Hematopoietic multipotent progenitor cell (in vitro differentiated cells): ENCODE data around the gene ZNF10. TPM values are rescaled to one million over a fixed set of nuclear protein-coding genes. Genes with fewer than 3 reads are reported as not detected.

Experiments
- DNase-seq, 3 donors: peaks; one replicate each; pipeline ENCODE4 v3.0.0-alpha.2; 2011 to 2015; ENCODE audit warnings: low read depth in 2 of 3, low spot score in 2 of 3
- total RNA-seq: library from RNA; depleted of rRNA; stranded (reverse); fragments of >200 nt; gene quantifications from one replicate; pipeline ENCODE4 v1.2.3, GENCODE V29; 2012

The ZNF10 gene
- total RNA-seq, 1 donor = 21.5 TPM

DNA sequence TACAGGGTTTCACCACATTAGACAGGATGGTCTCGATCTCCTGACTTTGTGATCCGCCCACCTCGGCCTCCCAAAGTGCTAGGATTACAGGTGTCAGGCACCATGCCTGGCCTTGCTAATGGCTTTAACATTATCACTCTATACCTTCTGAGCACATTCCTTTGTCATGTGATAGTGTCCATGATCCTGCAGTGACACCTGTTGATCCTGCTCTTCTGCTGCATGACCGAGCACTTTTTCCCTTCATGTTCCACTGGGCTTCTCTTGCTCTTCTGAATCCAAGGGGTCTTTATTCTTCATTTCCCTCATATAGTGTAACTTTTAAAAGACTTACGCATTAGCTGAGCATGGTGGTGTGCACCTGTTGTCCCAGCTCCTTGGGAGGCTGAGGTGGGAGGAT lies 62.4 kb downstream of the ZNF10 start:
- no peak for DNase-seq

DNA sequence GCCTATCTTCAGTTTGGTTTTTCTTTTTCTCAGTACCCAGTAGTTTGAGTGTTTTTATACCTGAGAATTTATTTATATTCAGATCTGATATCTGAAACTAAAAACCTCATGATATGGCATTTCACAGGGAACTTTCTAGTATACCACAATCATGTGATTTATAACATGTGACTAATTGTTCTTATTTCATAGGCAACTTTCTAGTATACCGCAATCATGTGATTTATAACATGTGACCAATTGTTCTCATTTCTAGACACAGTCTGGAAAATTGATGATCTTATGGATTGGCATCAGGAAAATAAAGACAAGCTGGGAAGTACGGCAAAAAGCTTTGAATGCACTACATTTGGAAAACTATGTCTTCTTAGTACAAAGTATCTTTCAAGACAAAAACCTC lies 71.5 kb downstream of the ZNF10 start:
- DNase-seq = peak in 1 of 3 donors; percentile 21

DNA sequence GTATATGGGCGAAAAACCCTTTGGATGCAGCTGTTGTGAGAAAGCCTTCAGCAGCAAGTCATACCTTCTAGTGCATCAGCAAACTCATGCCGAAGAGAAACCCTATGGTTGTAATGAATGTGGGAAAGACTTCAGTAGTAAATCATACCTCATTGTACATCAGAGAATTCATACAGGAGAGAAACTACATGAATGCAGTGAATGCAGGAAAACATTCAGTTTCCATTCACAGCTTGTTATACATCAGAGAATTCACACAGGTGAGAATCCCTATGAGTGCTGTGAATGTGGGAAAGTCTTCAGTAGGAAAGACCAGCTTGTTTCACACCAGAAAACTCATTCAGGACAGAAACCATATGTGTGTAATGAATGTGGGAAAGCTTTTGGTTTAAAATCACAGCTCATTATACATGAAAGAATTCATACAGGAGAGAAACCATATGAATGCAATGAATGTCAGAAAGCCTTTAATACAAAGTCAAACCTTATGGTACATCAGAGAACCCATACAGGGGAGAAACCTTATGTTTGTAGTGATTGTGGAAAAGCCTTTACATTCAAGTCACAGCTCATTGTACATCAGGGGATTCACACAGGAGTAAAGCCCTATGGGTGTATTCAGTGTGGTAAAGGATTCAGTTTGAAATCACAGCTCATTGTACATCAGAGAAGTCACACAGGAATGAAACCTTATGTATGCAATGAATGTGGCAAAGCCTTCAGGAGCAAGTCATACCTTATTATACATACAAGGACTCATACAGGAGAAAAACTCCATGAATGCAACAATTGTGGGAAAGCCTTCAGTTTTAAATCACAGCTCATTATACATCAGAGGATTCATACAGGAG lies 72.3 kb downstream of the ZNF10 start:
- peak in 1 of 3 donors; percentile 42 for DNase-seq

DNA sequence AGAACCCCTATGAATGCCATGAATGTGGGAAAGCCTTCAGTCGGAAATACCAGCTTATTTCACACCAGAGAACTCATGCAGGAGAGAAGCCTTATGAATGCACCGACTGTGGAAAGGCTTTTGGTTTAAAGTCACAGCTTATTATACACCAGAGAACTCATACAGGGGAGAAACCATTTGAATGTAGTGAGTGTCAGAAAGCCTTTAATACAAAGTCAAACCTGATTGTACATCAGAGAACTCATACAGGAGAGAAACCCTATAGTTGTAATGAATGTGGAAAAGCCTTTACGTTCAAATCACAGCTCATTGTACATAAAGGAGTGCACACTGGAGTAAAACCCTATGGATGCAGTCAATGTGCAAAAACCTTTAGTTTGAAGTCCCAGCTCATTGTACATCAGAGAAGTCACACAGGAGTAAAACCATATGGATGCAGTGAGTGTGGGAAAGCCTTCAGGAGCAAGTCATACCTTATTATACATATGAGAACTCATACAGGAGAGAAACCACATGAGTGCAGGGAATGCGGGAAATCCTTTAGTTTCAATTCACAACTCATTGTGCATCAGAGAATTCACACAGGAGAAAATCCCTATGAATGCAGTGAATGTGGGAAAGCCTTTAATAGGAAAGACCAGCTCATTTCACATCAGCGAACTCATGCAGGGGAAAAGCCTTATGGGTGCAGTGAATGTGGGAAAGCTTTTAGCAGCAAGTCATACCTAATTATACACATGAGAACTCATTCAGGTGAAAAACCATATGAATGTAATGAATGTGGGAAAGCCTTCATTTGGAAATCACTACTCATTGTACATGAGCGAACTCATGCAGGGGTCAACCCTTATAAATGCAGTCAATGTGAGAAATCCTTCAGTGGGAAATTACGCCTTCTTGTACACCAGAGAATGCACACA lies 73.2 kb downstream of the ZNF10 start:
- DNase-seq = peak in 1 of 3 donors; percentile 8

DNA sequence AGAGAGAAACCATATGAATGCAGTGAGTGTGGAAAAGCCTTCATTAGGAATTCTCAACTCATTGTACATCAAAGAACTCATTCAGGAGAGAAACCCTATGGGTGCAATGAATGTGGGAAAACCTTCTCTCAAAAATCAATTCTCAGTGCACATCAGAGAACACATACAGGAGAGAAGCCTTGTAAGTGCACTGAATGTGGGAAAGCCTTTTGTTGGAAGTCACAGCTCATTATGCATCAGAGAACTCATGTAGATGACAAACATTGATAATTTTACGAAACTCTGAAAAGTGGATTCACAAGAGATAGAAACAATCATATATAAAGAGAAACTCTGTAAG lies 73.8 kb downstream of the ZNF10 start:
- no peak for DNase-seq

DNA sequence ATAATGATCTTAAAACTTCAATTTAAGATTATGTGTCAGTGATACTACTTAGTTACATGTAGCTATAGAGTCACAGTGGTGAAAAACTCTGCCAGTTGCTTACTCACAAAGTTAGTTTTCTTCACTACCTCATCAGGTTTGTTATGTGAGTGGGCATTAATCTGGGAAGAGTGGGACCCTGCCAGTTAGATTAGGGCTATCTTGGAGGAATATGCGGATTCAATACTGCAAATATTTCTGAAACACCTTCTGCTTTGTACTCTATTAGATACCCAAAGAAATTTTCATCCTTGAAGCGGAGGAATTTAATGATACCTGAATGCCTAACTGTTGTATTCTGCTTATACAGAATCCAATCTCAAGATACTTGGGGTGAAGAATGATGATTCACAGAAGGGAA lies 76.0 kb downstream of the ZNF10 start:
- no peak for DNase-seq

Other genes starting within 250 kb of the ZNF10 start
- gene CHFR, start 243.0 kb upstream of the ZNF10 start, total RNA-seq = 29.9 TPM
- gene ZNF605, start 174.3 kb upstream of the ZNF10 start, total RNA-seq = 4.3 TPM
- 59.0 TPM for gene ZNF26, start 144.3 kb upstream of the ZNF10 start, total RNA-seq
- gene ZNF84, start 93.1 kb upstream of the ZNF10 start, total RNA-seq = 18.0 TPM
- 19.7 TPM for gene ZNF140, start 49.7 kb upstream of the ZNF10 start, total RNA-seq
- gene ZNF891, start 353 bp upstream of the ZNF10 start, total RNA-seq = 1.3 TPM
- gene ZNF268, start 50.9 kb downstream of the ZNF10 start, total RNA-seq = 18.0 TPM
- gene ANHX, start 105.2 kb downstream of the ZNF10 start, total RNA-seq = not detected